GM13977 (cell line): ENCODE measurements around the gene DDX10.
"Not testable (repeated sequence)": the region's sequence is repeated elsewhere in the genome, so short reads cannot be mapped to it uniquely, and the experiment has no call there.

Experiments
- DNase-seq: peaks from one replicate; pipeline ENCODE4 v3.0.0; 2012; ENCODE audit warnings: low spot score
- CTCF ChIP-seq: IDR thresholded peaks from 2 replicates; pipeline ENCODE4 v1.5.1; 2012; ENCODE audit warnings: mild to moderate bottlenecking, control low read depth; ENCODE audit not compliant: insufficient read depth; ENCODE audit errors: extremely low read depth, missing control alignments
- in situ Hi-C: fragments of 300-500 bp; cut with MboI; formaldehyde crosslinking; loops from one replicate; pipeline ENCODE4 v1.12.0; 2022; ENCODE audit warnings: low sequenced_read_pairs, low pct_unique_long_range_greater_than_20kb, mixed read lengths, inconsistent platforms; ENCODE audit not compliant: unreplicated experiment

The DDX10 gene

GRCh38 chr11:108818971-108819370 lies 154.1 kb downstream of the DDX10 start:
- TF ChIP-seq CTCF: no peak
- DNase-seq: no peak
- in situ Hi-C loops: no loop called here

GRCh38 chr11:108819957-108820356 lies 155.1 kb downstream of the DDX10 start:
- TF ChIP-seq CTCF: no peak
- no peak for DNase-seq
- in situ Hi-C loops: no loop called here

- DNase-seq, in situ Hi-C loops: not testable (repeated sequence)
These were observed 159.1 kb downstream of the DDX10 start for GRCh38 chr11:108823960-108824359.

GRCh38 chr11:108824545-108824944 lies 159.7 kb downstream of the DDX10 start:
- in situ Hi-C loops: no loop called here
- TF ChIP-seq CTCF: no peak
- no peak for DNase-seq

- in situ Hi-C loops: no loop called here
- DNase-seq: no peak
- no peak for TF ChIP-seq CTCF
These were observed 160.5 kb downstream of the DDX10 start for GRCh38 chr11:108825381-108825780.

GRCh38 chr11:108826136-108826535 lies 161.3 kb downstream of the DDX10 start:
- TF ChIP-seq CTCF: no peak
- no peak for DNase-seq
- in situ Hi-C loops: no loop called here

GRCh38 chr11:108835624-108836023 lies 170.8 kb downstream of the DDX10 start:
- TF ChIP-seq CTCF: no peak
- no peak for DNase-seq
- in situ Hi-C loops: no loop called here
